Neural progenitor cell (in vitro differentiated cells): ENCODE measurements around the gene DMXL2. TPM values are rescaled to one million over a fixed set of nuclear protein-coding genes. Genes with fewer than 3 reads are reported as not detected.

Experiments used
- DNase-seq: peaks from one replicate; pipeline ENCODE4 v3.0.0-alpha.2; 2016; ENCODE audit warnings: low spot score
- H2AFZ ChIP-seq: fragments of 200-600 bp; sonication (generic); replicated peaks from 2 replicates; pipeline ENCODE4 v1.6.1; 2016; ENCODE audit warnings: antibody characterized with exemption
- H3F3A ChIP-seq: fragments of 200-600 bp; sonication (generic); 2 replicates; pipeline ENCODE4 v1.6.1; 2016; ENCODE audit warnings: antibody characterized with exemption, low read depth
- H3K27ac ChIP-seq: fragments of 200-600 bp; sonication (generic); 2 replicates; pipeline ENCODE4 v1.5.1; 2016; ENCODE audit warnings: mild to moderate bottlenecking
- H3K27me3 ChIP-seq: fragments of 200-600 bp; sonication (generic); 2 replicates; pipeline ENCODE4 v1.6.1; 2016; ENCODE audit warnings: mild to moderate bottlenecking, moderate library complexity
- H3K36me3 ChIP-seq: fragments of 200-600 bp; sonication (generic); 2 replicates; pipeline ENCODE4 v1.5.1; 2016
- H3K4me1 ChIP-seq: fragments of 200-600 bp; sonication (generic); 2 replicates; pipeline ENCODE4 v1.6.1; 2016; ENCODE audit warnings: mixed run types
- H3K4me2 ChIP-seq: fragments of 200-600 bp; sonication (generic); 2 replicates; pipeline ENCODE4 v1.6.1; 2016
- H3K4me3 ChIP-seq: fragments of 200-600 bp; sonication (generic); 2 replicates; pipeline ENCODE4 v1.5.1; 2016
- H3K79me2 ChIP-seq: fragments of 200-600 bp; sonication (generic); 2 replicates; pipeline ENCODE4 v1.6.1; 2016; ENCODE audit warnings: low read depth
- H3K9ac ChIP-seq: fragments of 200-600 bp; sonication (generic); 2 replicates; pipeline ENCODE4 v1.6.1; 2016
- H3K9me3 ChIP-seq: fragments of 200-600 bp; sonication (generic); 2 replicates; pipeline ENCODE4 v1.5.1; 2016; ENCODE audit warnings: low read depth
- H4K20me1 ChIP-seq: fragments of 200-600 bp; sonication (generic); 2 replicates; pipeline ENCODE4 v1.6.1; 2016; ENCODE audit warnings: low read depth
- H3K27ac Mint-ChIP-seq: 3 replicates; pipeline ENCODE4 v1.8.0; 2021; ENCODE audit warnings: mixed read lengths
- H3K27me3 Mint-ChIP-seq: 2 replicates; pipeline ENCODE4 v1.8.0; 2022; ENCODE audit warnings: low read depth, mild to moderate bottlenecking, inconsistent platforms, moderate library complexity, mixed read lengths; ENCODE audit not compliant: insufficient read depth
- H3K36me3 Mint-ChIP-seq: 3 replicates; pipeline ENCODE4 v1.8.0; 2021; ENCODE audit warnings: mixed read lengths
- H3K4me1 Mint-ChIP-seq: 3 replicates; pipeline ENCODE4 v1.8.0; 2021; ENCODE audit warnings: mixed read lengths
- H3K4me3 Mint-ChIP-seq: 3 replicates; pipeline ENCODE4 v1.8.0; 2021; ENCODE audit warnings: mild to moderate bottlenecking, moderate library complexity, mixed read lengths
- H3K9me3 Mint-ChIP-seq: 3 replicates; pipeline ENCODE4 v1.8.0; 2020; ENCODE audit warnings: mixed read lengths
- CTCF ChIP-seq: fragments of 200-600 bp; sonication (generic); IDR thresholded peaks from 2 replicates; pipeline ENCODE4 v1.5.1; 2017; ENCODE audit warnings: antibody characterized with exemption, mild to moderate bottlenecking
- EZH2 ChIP-seq: fragments of 200-600 bp; sonication (generic); IDR thresholded peaks from 2 replicates; pipeline ENCODE4 v1.6.1; 2017; ENCODE audit warnings: antibody characterized with exemption, mild to moderate bottlenecking, moderate library complexity
- EZH2phosphoT487 ChIP-seq: fragments of 200-600 bp; sonication (generic); IDR thresholded peaks from 2 replicates; pipeline ENCODE4 v1.6.1; 2017; ENCODE audit warnings: antibody characterized with exemption
- total RNA-seq: library from RNA; depleted of rRNA; stranded (reverse); fragments of >200 nt; gene quantifications from 2 replicates; pipeline ENCODE4 v1.2.3, GENCODE V29; 2015; ENCODE audit warnings: low replicate concordance

Gene DMXL2
- total RNA-seq, 1 donor from 2014 or later = 124 TPM

GRCh38 chr15:51579012-51579411 is 43.6 kb downstream of the DMXL2 start:
- no peaks in the 10 kb centered on the region for H3K36me3 ChIP-seq
- peaks cover 6% of the 10 kb centered on the region for H3K4me1 ChIP-seq
- no peaks in the 10 kb centered on the region for H3K27me3 Mint-ChIP-seq
- H2AFZ ChIP-seq = no peak overlapping the region
- H3K4me1 Mint-ChIP-seq = no peaks in the 10 kb centered on the region
- no peak overlapping the region for H3K4me3 ChIP-seq
- H3K27ac ChIP-seq = no peak overlapping the region
- no peaks in the 10 kb centered on the region for H3F3A ChIP-seq
- H3K79me2 ChIP-seq = no peaks in the 10 kb centered on the region
- H3K9ac ChIP-seq = no peak overlapping the region
- H3K27me3 ChIP-seq = no peaks in the 10 kb centered on the region
- no peak overlapping the region for H3K27ac Mint-ChIP-seq
- no peak for DNase-seq
- no peaks in the 10 kb centered on the region for H3K9me3 ChIP-seq
- no peaks in the 10 kb centered on the region for H4K20me1 ChIP-seq
- TF ChIP-seq EZH2phosphoT487 (no peak), CTCF (no peak), EZH2 (no peak)
- H3K9me3 Mint-ChIP-seq = peaks cover 5% of the 10 kb centered on the region
- no peak overlapping the region for H3K4me3 Mint-ChIP-seq
- peaks cover 3% of the 10 kb centered on the region for H3K36me3 Mint-ChIP-seq
- no peak overlapping the region for H3K4me2 ChIP-seq

GRCh38 chr15:51577636-51578304 is 44.8 kb downstream of the DMXL2 start:
- H3K27ac ChIP-seq = no peak overlapping the region

GRCh38 chr15:51576911-51577500 is 45.6 kb downstream of the DMXL2 start:
- Histone ChIP-seq H3K27me3 (no peaks in the 10 kb centered on the region), H3K36me3 (no peaks in the 10 kb centered on the region), H3K79me2 (peaks cover 11% of the 10 kb centered on the region), H3K4me3 (no peak overlapping the region), H2AFZ (no peak overlapping the region), H3K4me1 (peaks cover 6% of the 10 kb centered on the region), H3K4me2 (no peak overlapping the region), H4K20me1 (no peaks in the 10 kb centered on the region), H3K9me3 (no peaks in the 10 kb centered on the region), H3F3A (no peaks in the 10 kb centered on the region), H3K27ac (no peak overlapping the region), H3K9ac (no peak overlapping the region)
- Mint-ChIP-seq H3K36me3 (peaks cover 9% of the 10 kb centered on the region), H3K9me3 (peaks cover 9% of the 10 kb centered on the region), H3K27ac (no peak overlapping the region), H3K4me3 (no peak overlapping the region), H3K27me3 (no peaks in the 10 kb centered on the region), H3K4me1 (no peaks in the 10 kb centered on the region)
- DNase-seq = no peak
- TF ChIP-seq CTCF (no peak), EZH2phosphoT487 (no peak), EZH2 (no peak)

More at GRCh38 chr15:51577636-51578304, 44.8 kb downstream of the DMXL2 start:
- no peak for TF ChIP-seq CTCF
- no peak for TF ChIP-seq EZH2phosphoT487
- TF ChIP-seq EZH2 = no peak
- no peaks in the 10 kb centered on the region for H3F3A ChIP-seq
- no peaks in the 10 kb centered on the region for H3K27me3 Mint-ChIP-seq
- peaks cover 10% of the 10 kb centered on the region for H3K9me3 Mint-ChIP-seq
- H3K4me3 ChIP-seq = no peak overlapping the region
- H3K36me3 ChIP-seq = no peaks in the 10 kb centered on the region
- no peak overlapping the region for H3K27ac Mint-ChIP-seq
- peaks cover 6% of the 10 kb centered on the region for H3K36me3 Mint-ChIP-seq
- peaks cover 6% of the 10 kb centered on the region for H3K4me1 ChIP-seq
- no peaks in the 10 kb centered on the region for H3K27me3 ChIP-seq
- no peak overlapping the region for H3K4me2 ChIP-seq
- no peak for DNase-seq
- no peaks in the 10 kb centered on the region for H3K9me3 ChIP-seq
- H3K4me3 Mint-ChIP-seq = no peak overlapping the region
- H4K20me1 ChIP-seq = no peaks in the 10 kb centered on the region
- peaks cover 3% of the 10 kb centered on the region for H3K79me2 ChIP-seq
- no peaks in the 10 kb centered on the region for H3K4me1 Mint-ChIP-seq
- no peak overlapping the region for H2AFZ ChIP-seq
- H3K9ac ChIP-seq = no peak overlapping the region
